Measurements from ENCODE around the gene VAMP5. TPM values are rescaled to one million over a fixed set of nuclear protein-coding genes. Genes with fewer than 3 reads are reported as not detected.
"Not testable (repeated sequence)": the region's sequence is repeated elsewhere in the genome, so short reads cannot be mapped to it uniquely, and the experiment has no call there.

VAMP5 gene
- total RNA-seq, 1 experiment from 2014 or later: 0.40 TPM

GRCh38 chr2:85590950-85591349 lies 6.7 kb downstream of the VAMP5 start:
- peak overlapping the region; percentile 16; the same call in 1 of the 2 replicates for H3K27ac ChIP-seq (ENCODE audit: low read length)
- no peak for TF ChIP-seq CTCF (conservative IDR thresholded peaks at IDR 0.05; ENCODE audit: low read depth, low read length)
- no peak for TF ChIP-seq EZH2phosphoT487 (IDR thresholded peaks at IDR 0.05; ENCODE audit: borderline replicate concordance, low read length)
- TF ChIP-seq EZH2 (IDR thresholded peaks at IDR 0.05; ENCODE audit: low read length, unreplicated experiment): no peak
- no TSS peak for BruUV-seq (replicated peaks)
- POLR2A ChIA-PET (ENCODE audit: unreplicated experiment): no interaction called here
- no peak overlapping the region for H3K4me3 ChIP-seq (ENCODE audit: low read length)
- H3F3A ChIP-seq (ENCODE audit: low read length, unreplicated experiment): no peaks in the 10 kb centered on the region
- no peak overlapping the region for H3K4me2 ChIP-seq (ENCODE audit: low read length)
- H3K27me3 ChIP-seq (ENCODE audit: low read length): no peaks in the 10 kb centered on the region
- no peaks in the 10 kb centered on the region for H3K9me3 ChIP-seq (ENCODE audit: low read length)
- DNase-seq: no peak
- no peaks in the 10 kb centered on the region for H3K9me2 ChIP-seq (replicated peaks; ENCODE audit: low read length)
- no peak overlapping the region for H2AFZ ChIP-seq (ENCODE audit: low read length)
- H3K9ac ChIP-seq (ENCODE audit: low read length): no peak overlapping the region
- no peaks in the 10 kb centered on the region for H3K36me3 ChIP-seq (ENCODE audit: low read depth, low read length)
- peaks cover 16% of the 10 kb centered on the region for H3K4me1 ChIP-seq (ENCODE audit: insufficient read depth, low read length)
- no peaks in the 10 kb centered on the region for H4K20me1 ChIP-seq (ENCODE audit: low read length)
- intact Hi-C loops (cut with micrococcal nuclease): no loop called here
- no peak for ATAC-seq
- H3K79me2 ChIP-seq (ENCODE audit: low read length): peaks cover 4% of the 10 kb centered on the region
- CTCF ChIA-PET: no interaction called here

GRCh38 chr2:85591563-85591962 lies 7.3 kb downstream of the VAMP5 start:
- no peak for TF ChIP-seq EZH2phosphoT487 (IDR thresholded peaks at IDR 0.05; ENCODE audit: borderline replicate concordance, low read length)
- TF ChIP-seq CTCF (conservative IDR thresholded peaks at IDR 0.05; ENCODE audit: low read depth, low read length): no peak
- TF ChIP-seq EZH2 (IDR thresholded peaks at IDR 0.05; ENCODE audit: low read length, unreplicated experiment): no peak
- Histone ChIP-seq H3K36me3 (ENCODE audit: low read depth, low read length) (no peaks in the 10 kb centered on the region; the same call in 1 of the 2 replicates), H4K20me1 (ENCODE audit: low read length) (no peaks in the 10 kb centered on the region), H3K9me2 (replicated peaks; ENCODE audit: low read length) (no peaks in the 10 kb centered on the region), H3K4me1 (ENCODE audit: insufficient read depth, low read length) (peaks cover 20% of the 10 kb centered on the region), H3K4me3 (ENCODE audit: low read length) (no peak overlapping the region), H3K27me3 (ENCODE audit: low read length) (no peaks in the 10 kb centered on the region), H3F3A (ENCODE audit: low read length, unreplicated experiment) (no peaks in the 10 kb centered on the region), H3K79me2 (ENCODE audit: low read length) (peaks cover 10% of the 10 kb centered on the region), H3K9me3 (ENCODE audit: low read length) (no peaks in the 10 kb centered on the region), H3K27ac (ENCODE audit: low read length) (no peak overlapping the region), H2AFZ (ENCODE audit: low read length) (no peak overlapping the region), H3K9ac (ENCODE audit: low read length) (no peak overlapping the region), H3K4me2 (ENCODE audit: low read length) (no peak overlapping the region)
- no TSS peak for BruUV-seq (replicated peaks)
- DNase-seq (no peak), ATAC-seq (no peak)
- ChIA-PET POLR2A (ENCODE audit: unreplicated experiment) (no interaction called here), CTCF (no interaction called here)
- intact Hi-C loops (cut with micrococcal nuclease): no loop called here

GRCh38 chr2:85592299-85592698 lies 8.1 kb downstream of the VAMP5 start:
- H3F3A ChIP-seq (ENCODE audit: low read length, unreplicated experiment); BruUV-seq (replicated peaks); H3K4me2 ChIP-seq (ENCODE audit: low read length); H3K9ac ChIP-seq (ENCODE audit: low read length); intact Hi-C loops (cut with micrococcal nuclease); H3K9me3 ChIP-seq (ENCODE audit: low read length); H3K36me3 ChIP-seq (ENCODE audit: low read depth, low read length); H3K9me2 ChIP-seq (replicated peaks; ENCODE audit: low read length); ATAC-seq; POLR2A ChIA-PET (ENCODE audit: unreplicated experiment); DNase-seq; H4K20me1 ChIP-seq (ENCODE audit: low read length); H3K27ac ChIP-seq (ENCODE audit: low read length); CTCF ChIA-PET; H2AFZ ChIP-seq (ENCODE audit: low read length); H3K4me3 ChIP-seq (ENCODE audit: low read length); H3K27me3 ChIP-seq (ENCODE audit: low read length): not testable (repeated sequence)
- Histone ChIP-seq H3K4me1 (ENCODE audit: insufficient read depth, low read length) (peaks cover 24% of the 10 kb centered on the region), H3K79me2 (ENCODE audit: low read length) (peaks cover 17% of the 10 kb centered on the region)
